Measurements from ENCODE around the gene SLC50A1.
A peak's percentile ranks its signal among the peaks of the same experiment; 100 is the strongest.
"Not testable (repeated sequence)": the region's sequence is repeated elsewhere in the genome, so short reads cannot be mapped to it uniquely, and the experiment has no call there.

The SLC50A1 gene

GRCh38 chr1:155137154-155137949 lies 1.7 kb downstream of the SLC50A1 start:
- no peak for DNase-seq

- DNase-seq = peak; percentile 65
Observed at GRCh38 chr1:155139895-155140629, 4.4 kb downstream of the SLC50A1 start, which contains the start of gene DPM3. TSS of gene DPM3 (minus strand) at chr1:155140531. CDS start at chr1:155140240, 291 bp downstream.

GRCh38 chr1:155140630-155140953 lies 4.9 kb downstream of the SLC50A1 start:
- DNase-seq = no peak

- no peak for DNase-seq
Observed at GRCh38 chr1:155141749-155142148, 6.1 kb downstream of the SLC50A1 start.

- DNase-seq = no peak
Observed at GRCh38 chr1:155145491-155145890, 9.8 kb downstream of the SLC50A1 start.

GRCh38 chr1:155155996-155156643 lies 20.5 kb downstream of the SLC50A1 start:
- DNase-seq = not testable (repeated sequence)

- no peak for DNase-seq
Observed at GRCh38 chr1:155158991-155159390, 23.3 kb downstream of the SLC50A1 start.

GRCh38 chr1:155160128-155160527 lies 24.5 kb downstream of the SLC50A1 start:
- DNase-seq = no peak

- DNase-seq = not testable (repeated sequence)
Observed at GRCh38 chr1:155162631-155163030, 27.0 kb downstream of the SLC50A1 start.

- not testable (repeated sequence) for DNase-seq
Observed at GRCh38 chr1:155163785-155164184, 28.1 kb downstream of the SLC50A1 start.

GRCh38 chr1:155164625-155165024 lies 29.0 kb downstream of the SLC50A1 start:
- DNase-seq = not testable (repeated sequence)

GRCh38 chr1:155166051-155166470 lies 30.4 kb downstream of the SLC50A1 start:
- DNase-seq = no peak

GRCh38 chr1:155166471-155167165 lies 31.0 kb downstream of the SLC50A1 start:
- no peak for DNase-seq

GRCh38 chr1:155167166-155168104 lies 31.8 kb downstream of the SLC50A1 start:
- peak; percentile 65 for DNase-seq

- not testable (repeated sequence) for DNase-seq
Observed at GRCh38 chr1:155168105-155168445, 32.4 kb downstream of the SLC50A1 start.

- DNase-seq = no peak
Observed at GRCh38 chr1:155168456-155169210, 33.0 kb downstream of the SLC50A1 start.

GRCh38 chr1:155169541-155169940 lies 33.9 kb downstream of the SLC50A1 start:
- DNase-seq = no peak

GRCh38 chr1:155170101-155170785 lies 34.6 kb downstream of the SLC50A1 start:
- DNase-seq = no peak

- DNase-seq = no peak
Observed at GRCh38 chr1:155170806-155171205, 35.2 kb downstream of the SLC50A1 start.

Data from NCI-H2029 (cell line).